ENCODE results near the gene SMAD1. TPM values are rescaled to one million over a fixed set of nuclear protein-coding genes. Genes with fewer than 3 reads are reported as not detected.

SMAD1 gene
- total RNA-seq, 1 experiment from 2014 or later: 15.4 TPM

GRCh38 chr4:145524552-145524951 lies 42.9 kb downstream of the SMAD1 start (continued):
- TF ChIP-seq ATF1 (CRISPR knock-in tag; IDR thresholded peaks at IDR 0.05): no peak
- TF ChIP-seq, protein P1, sequence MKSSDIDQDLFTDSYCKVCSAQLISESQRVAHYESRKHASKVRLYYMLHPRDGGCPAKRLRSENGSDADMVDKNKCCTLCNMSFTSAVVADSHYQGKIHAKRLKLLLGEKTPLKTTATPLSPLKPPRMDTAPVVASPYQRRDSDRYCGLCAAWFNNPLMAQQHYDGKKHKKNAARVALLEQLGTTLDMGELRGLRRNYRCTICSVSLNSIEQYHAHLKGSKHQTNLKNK (CRISPR knock-in tag; IDR thresholded peaks at IDR 0.05): no peak

- H3K4me3 Mint-ChIP-seq: no peak overlapping the region
- DNase-seq (ENCODE audit: low spot score): no peak
Measured at GRCh38 chr4:145525291-145525740, 43.7 kb downstream of the SMAD1 start.

GRCh38 chr4:145527773-145528172 lies 46.1 kb downstream of the SMAD1 start:
- DNase-seq (ENCODE audit: low spot score): no peak
- Mint-ChIP-seq H3K4me1 (peaks cover 30% of the 10 kb centered on the region), H3K4me3 (no peak overlapping the region), H3K27ac (no peak overlapping the region), H3K9me3 (no peaks in the 10 kb centered on the region), H3K36me3 (no peaks in the 10 kb centered on the region), H3K27me3 (ENCODE audit: low read depth) (no peaks in the 10 kb centered on the region)
- ChIA-PET CTCF (no interaction called here), POLR2A (no interaction called here)
- ATAC-seq: no peak
- TF ChIP-seq ZNF425 (CRISPR knock-in tag; conservative IDR thresholded peaks at IDR 0.05) (no peak), ETV6 (CRISPR knock-in tag; IDR thresholded peaks at IDR 0.05) (no peak), ZNF138 (CRISPR knock-in tag; conservative IDR thresholded peaks at IDR 0.05) (no peak), IRF2 (CRISPR knock-in tag; IDR thresholded peaks at IDR 0.05; ENCODE audit: borderline replicate concordance, low read depth) (no peak), FOXP1 (CRISPR knock-in tag; IDR thresholded peaks at IDR 0.05; ENCODE audit: borderline replicate concordance) (no peak), FOXJ3 (CRISPR knock-in tag; IDR thresholded peaks at IDR 0.05; ENCODE audit: borderline replicate concordance) (no peak), CREB1 (CRISPR knock-in tag; IDR thresholded peaks at IDR 0.05) (no peak), JUN (CRISPR knock-in tag; IDR thresholded peaks at IDR 0.05) (no peak), TEAD1 (CRISPR knock-in tag; IDR thresholded peaks at IDR 0.05) (no peak), PREB (CRISPR knock-in tag; IDR thresholded peaks at IDR 0.05; ENCODE audit: borderline replicate concordance) (no peak)
- TF ChIP-seq, protein P2, sequence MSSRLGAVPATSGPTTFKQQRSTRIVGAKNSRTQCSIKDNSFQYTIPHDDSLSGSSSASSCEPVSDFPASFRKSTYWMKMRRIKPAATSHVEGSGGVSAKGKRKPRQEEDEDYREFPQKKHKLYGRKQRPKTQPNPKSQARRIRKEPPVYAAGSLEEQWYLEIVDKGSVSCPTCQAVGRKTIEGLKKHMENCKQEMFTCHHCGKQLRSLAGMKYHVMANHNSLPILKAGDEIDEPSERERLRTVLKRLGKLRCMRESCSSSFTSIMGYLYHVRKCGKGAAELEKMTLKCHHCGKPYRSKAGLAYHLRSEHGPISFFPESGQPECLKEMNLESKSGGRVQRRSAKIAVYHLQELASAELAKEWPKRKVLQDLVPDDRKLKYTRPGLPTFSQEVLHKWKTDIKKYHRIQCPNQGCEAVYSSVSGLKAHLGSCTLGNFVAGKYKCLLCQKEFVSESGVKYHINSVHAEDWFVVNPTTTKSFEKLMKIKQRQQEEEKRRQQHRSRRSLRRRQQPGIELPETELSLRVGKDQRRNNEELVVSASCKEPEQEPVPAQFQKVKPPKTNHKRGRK (CRISPR knock-in tag; IDR thresholded peaks at IDR 0.05; ENCODE audit: borderline replicate concordance): no peak
- TF ChIP-seq, protein P3, sequence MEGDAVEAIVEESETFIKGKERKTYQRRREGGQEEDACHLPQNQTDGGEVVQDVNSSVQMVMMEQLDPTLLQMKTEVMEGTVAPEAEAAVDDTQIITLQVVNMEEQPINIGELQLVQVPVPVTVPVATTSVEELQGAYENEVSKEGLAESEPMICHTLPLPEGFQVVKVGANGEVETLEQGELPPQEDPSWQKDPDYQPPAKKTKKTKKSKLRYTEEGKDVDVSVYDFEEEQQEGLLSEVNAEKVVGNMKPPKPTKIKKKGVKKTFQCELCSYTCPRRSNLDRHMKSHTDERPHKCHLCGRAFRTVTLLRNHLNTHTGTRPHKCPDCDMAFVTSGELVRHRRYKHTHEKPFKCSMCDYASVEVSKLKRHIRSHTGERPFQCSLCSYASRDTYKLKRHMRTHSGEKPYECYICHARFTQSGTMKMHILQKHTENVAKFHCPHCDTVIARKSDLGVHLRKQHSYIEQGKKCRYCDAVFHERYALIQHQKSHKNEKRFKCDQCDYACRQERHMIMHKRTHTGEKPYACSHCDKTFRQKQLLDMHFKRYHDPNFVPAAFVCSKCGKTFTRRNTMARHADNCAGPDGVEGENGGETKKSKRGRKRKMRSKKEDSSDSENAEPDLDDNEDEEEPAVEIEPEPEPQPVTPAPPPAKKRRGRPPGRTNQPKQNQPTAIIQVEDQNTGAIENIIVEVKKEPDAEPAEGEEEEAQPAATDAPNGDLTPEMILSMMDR (IDR thresholded peaks at IDR 0.05): no peak
- TF ChIP-seq, protein P4, sequence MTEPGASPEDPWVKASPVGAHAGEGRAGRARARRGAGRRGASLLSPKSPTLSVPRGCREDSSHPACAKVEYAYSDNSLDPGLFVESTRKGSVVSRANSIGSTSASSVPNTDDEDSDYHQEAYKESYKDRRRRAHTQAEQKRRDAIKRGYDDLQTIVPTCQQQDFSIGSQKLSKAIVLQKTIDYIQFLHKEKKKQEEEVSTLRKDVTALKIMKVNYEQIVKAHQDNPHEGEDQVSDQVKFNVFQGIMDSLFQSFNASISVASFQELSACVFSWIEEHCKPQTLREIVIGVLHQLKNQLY (CRISPR knock-in tag; IDR thresholded peaks at IDR 0.05): no peak

More at GRCh38 chr4:145525291-145525740, 43.7 kb downstream of the SMAD1 start:
- Mint-ChIP-seq H3K27ac (no peak overlapping the region), H3K9me3 (no peaks in the 10 kb centered on the region), H3K36me3 (no peaks in the 10 kb centered on the region), H3K4me1 (peaks cover 25% of the 10 kb centered on the region), H3K27me3 (ENCODE audit: low read depth) (no peaks in the 10 kb centered on the region)
- ChIA-PET CTCF (interaction anchor here (1.1 kb wide), 1 partner anchor 292 kb away, joined by 4 read pairs; no protein-coding TSS in a partner anchor), POLR2A (no interaction called here)
- peak; percentile 87 for ATAC-seq
- TF ChIP-seq OVOL2 (CRISPR knock-in tag; IDR thresholded peaks at IDR 0.05; ENCODE audit: borderline replicate concordance) (no peak), IRF1 (CRISPR knock-in tag; IDR thresholded peaks at IDR 0.05) (no peak), GABPB1 (CRISPR knock-in tag; IDR thresholded peaks at IDR 0.05) (no peak), KAT7 (CRISPR knock-in tag; IDR thresholded peaks at IDR 0.05; ENCODE audit: borderline replicate concordance) (no peak), ZNF416 (CRISPR knock-in tag; IDR thresholded peaks at IDR 0.05) (no peak), RELA (CRISPR knock-in tag; IDR thresholded peaks at IDR 0.05; ENCODE audit: borderline replicate concordance) (no peak), CBFB (CRISPR knock-in tag; IDR thresholded peaks at IDR 0.05; ENCODE audit: low read depth) (no peak), ZNF232 (CRISPR knock-in tag; IDR thresholded peaks at IDR 0.05) (no peak), ZNF263 (CRISPR knock-in tag; IDR thresholded peaks at IDR 0.05; ENCODE audit: low read depth) (no peak), NFE2L1 (CRISPR knock-in tag; IDR thresholded peaks at IDR 0.05) (no peak), MYBL2 (CRISPR knock-in tag; IDR thresholded peaks at IDR 0.05) (no peak), CREB1 (CRISPR knock-in tag; IDR thresholded peaks at IDR 0.05) (no peak), ATF1 (CRISPR knock-in tag; IDR thresholded peaks at IDR 0.05) (no peak), GRHL2 (CRISPR knock-in tag; IDR thresholded peaks at IDR 0.05; ENCODE audit: insufficient replicate concordance, severe bottlenecking) (no peak), GTF2I (CRISPR knock-in tag; conservative IDR thresholded peaks at IDR 0.05) (no peak), TCF7 (CRISPR knock-in tag; IDR thresholded peaks at IDR 0.05; ENCODE audit: low read depth) (no peak)
- TF ChIP-seq, protein P5, sequence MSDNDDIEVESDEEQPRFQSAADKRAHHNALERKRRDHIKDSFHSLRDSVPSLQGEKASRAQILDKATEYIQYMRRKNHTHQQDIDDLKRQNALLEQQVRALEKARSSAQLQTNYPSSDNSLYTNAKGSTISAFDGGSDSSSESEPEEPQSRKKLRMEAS (CRISPR knock-in tag; IDR thresholded peaks at IDR 0.05): no peak
